HL-60 (cell line): Measurements from ENCODE around the gene DOCK2.

ENCODE experiments used
- DNase-seq, 2 experiments: peaks; one replicate each; pipeline ENCODE4 v3.0.0-alpha.2; 2010 to 2020; ENCODE audit warnings: low read depth in 1 of 2, low spot score in 1 of 2
- H3K27ac ChIP-seq: fragments of 250-450 bp; sonication (Bioruptor Pico); replicated peaks from 2 replicates; pipeline ENCODE4 v1.5.1; 2020; ENCODE audit warnings: mild to moderate bottlenecking, moderate library complexity
- H3K27me3 ChIP-seq: fragments of 250-450 bp; sonication (Bioruptor Pico); 2 replicates; pipeline ENCODE4 v1.5.1; 2021; ENCODE audit warnings: mild to moderate bottlenecking, moderate library complexity; ENCODE audit not compliant: insufficient read depth, poor library complexity, severe bottlenecking
- H3K4me3 ChIP-seq: replicated peaks from 2 replicates; pipeline ENCODE4 v1.5.1; 2011; ENCODE audit warnings: mild to moderate bottlenecking, control low read depth, low read length; ENCODE audit not compliant: insufficient read depth
- GABPA ChIP-seq: IDR thresholded peaks from 2 replicates; pipeline ENCODE4 v1.6.1; 2012; ENCODE audit warnings: low read depth
- POLR2AphosphoS5 ChIP-seq: IDR thresholded peaks from 2 replicates; pipeline ENCODE4 v1.6.1; 2012; ENCODE audit warnings: low read depth
- REST ChIP-seq: IDR thresholded peaks from 2 replicates; pipeline ENCODE4 v1.6.1; 2012; ENCODE audit warnings: low read depth; ENCODE audit not compliant: insufficient replicate concordance
- SPI1 ChIP-seq: IDR thresholded peaks from 2 replicates; pipeline ENCODE4 v1.6.1; 2012; ENCODE audit warnings: low read depth, mild to moderate bottlenecking, borderline replicate concordance
- TF ChIP-seq, protein P1 (sequence below): IDR thresholded peaks from one replicate; pipeline ENCODE4 v1.5.1; 2011; ENCODE audit warnings: low read length, control low read depth, inconsistent platforms; ENCODE audit not compliant: insufficient read depth

DOCK2 gene

DNA sequence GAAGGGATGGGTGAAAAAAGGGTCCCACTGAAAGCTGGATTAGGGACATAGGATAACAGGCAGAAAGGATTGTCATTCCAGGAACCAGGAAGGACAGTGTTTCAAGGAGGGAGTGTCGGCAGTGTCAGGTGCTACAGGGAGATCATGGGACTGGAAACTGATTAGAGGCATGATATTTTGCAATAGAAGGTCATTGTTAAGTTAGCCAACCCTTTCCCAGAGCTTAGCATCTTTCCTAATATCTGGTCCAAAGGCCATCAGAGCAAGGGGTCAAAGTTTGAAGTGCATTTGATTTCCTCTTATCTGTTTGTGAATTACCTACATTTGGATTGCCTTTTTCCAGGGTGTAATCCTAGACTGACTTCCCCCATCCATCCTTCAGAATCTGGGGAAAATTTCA, 91.3 kb downstream of the DOCK2 start:
- Histone ChIP-seq H3K27ac (no peak overlapping the region), H3K27me3 (no peaks in the 10 kb centered on the region), H3K4me3 (no peak overlapping the region)
- TF ChIP-seq, protein P1, sequence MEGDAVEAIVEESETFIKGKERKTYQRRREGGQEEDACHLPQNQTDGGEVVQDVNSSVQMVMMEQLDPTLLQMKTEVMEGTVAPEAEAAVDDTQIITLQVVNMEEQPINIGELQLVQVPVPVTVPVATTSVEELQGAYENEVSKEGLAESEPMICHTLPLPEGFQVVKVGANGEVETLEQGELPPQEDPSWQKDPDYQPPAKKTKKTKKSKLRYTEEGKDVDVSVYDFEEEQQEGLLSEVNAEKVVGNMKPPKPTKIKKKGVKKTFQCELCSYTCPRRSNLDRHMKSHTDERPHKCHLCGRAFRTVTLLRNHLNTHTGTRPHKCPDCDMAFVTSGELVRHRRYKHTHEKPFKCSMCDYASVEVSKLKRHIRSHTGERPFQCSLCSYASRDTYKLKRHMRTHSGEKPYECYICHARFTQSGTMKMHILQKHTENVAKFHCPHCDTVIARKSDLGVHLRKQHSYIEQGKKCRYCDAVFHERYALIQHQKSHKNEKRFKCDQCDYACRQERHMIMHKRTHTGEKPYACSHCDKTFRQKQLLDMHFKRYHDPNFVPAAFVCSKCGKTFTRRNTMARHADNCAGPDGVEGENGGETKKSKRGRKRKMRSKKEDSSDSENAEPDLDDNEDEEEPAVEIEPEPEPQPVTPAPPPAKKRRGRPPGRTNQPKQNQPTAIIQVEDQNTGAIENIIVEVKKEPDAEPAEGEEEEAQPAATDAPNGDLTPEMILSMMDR, result no peak
- TF ChIP-seq SPI1 (no peak), POLR2AphosphoS5 (no peak), REST (no peak), GABPA (no peak)
- DNase-seq, result no peak

- TF ChIP-seq POLR2AphosphoS5, result no peak
- TF ChIP-seq, protein P1, result no peak
- no peak for TF ChIP-seq GABPA
Measured at GRCh38 chr5:169731221-169731620, 94.1 kb downstream of the DOCK2 start.

GRCh38 chr5:169732841-169733240, 95.8 kb downstream of the DOCK2 start:
- TF ChIP-seq POLR2AphosphoS5 (no peak), SPI1 (no peak), GABPA (no peak), REST (no peak)
- TF ChIP-seq, protein P1, result no peak
- no peak for DNase-seq
- H3K4me3 ChIP-seq, result no peak overlapping the region
- H3K27ac ChIP-seq, result no peak overlapping the region
- no peaks in the 10 kb centered on the region for H3K27me3 ChIP-seq

More at GRCh38 chr5:169731221-169731620, 94.1 kb downstream of the DOCK2 start:
- no peak overlapping the region for H3K27ac ChIP-seq
- H3K4me3 ChIP-seq, result no peak overlapping the region
- DNase-seq, result no peak
- H3K27me3 ChIP-seq, result no peaks in the 10 kb centered on the region

GRCh38 chr5:169735913-169736312, 98.8 kb downstream of the DOCK2 start:
- no peak for DNase-seq
- TF ChIP-seq SPI1, result no peak
- TF ChIP-seq, protein P1, result no peak
- H3K27me3 ChIP-seq, result no peaks in the 10 kb centered on the region
- no peak overlapping the region for H3K27ac ChIP-seq
- no peak overlapping the region for H3K4me3 ChIP-seq
